ENCODE results near the gene MXD1.

Gene MXD1

GRCh38 chr2:69943000-69943842 is 28.3 kb downstream of the MXD1 start:
- no peak overlapping the region for H3K4me3 ChIP-seq (replicated peaks; ENCODE audit: low read depth, low read length)
- no peak for DNase-seq (ENCODE audit: extremely low read depth, insufficient read length)
- peaks cover 14% of the 10 kb centered on the region for H3K36me3 ChIP-seq (ENCODE audit: control insufficient read depth, insufficient read depth, low read length)
- no peaks in the 10 kb centered on the region for H3K27me3 ChIP-seq (replicated peaks; ENCODE audit: control insufficient read depth, insufficient read depth, low read length)
- TF ChIP-seq, protein P1, sequence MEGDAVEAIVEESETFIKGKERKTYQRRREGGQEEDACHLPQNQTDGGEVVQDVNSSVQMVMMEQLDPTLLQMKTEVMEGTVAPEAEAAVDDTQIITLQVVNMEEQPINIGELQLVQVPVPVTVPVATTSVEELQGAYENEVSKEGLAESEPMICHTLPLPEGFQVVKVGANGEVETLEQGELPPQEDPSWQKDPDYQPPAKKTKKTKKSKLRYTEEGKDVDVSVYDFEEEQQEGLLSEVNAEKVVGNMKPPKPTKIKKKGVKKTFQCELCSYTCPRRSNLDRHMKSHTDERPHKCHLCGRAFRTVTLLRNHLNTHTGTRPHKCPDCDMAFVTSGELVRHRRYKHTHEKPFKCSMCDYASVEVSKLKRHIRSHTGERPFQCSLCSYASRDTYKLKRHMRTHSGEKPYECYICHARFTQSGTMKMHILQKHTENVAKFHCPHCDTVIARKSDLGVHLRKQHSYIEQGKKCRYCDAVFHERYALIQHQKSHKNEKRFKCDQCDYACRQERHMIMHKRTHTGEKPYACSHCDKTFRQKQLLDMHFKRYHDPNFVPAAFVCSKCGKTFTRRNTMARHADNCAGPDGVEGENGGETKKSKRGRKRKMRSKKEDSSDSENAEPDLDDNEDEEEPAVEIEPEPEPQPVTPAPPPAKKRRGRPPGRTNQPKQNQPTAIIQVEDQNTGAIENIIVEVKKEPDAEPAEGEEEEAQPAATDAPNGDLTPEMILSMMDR (IDR thresholded peaks at IDR 0.05; ENCODE audit: insufficient read depth, low read length, poor library complexity, severe bottlenecking), result no peak

DNA sequence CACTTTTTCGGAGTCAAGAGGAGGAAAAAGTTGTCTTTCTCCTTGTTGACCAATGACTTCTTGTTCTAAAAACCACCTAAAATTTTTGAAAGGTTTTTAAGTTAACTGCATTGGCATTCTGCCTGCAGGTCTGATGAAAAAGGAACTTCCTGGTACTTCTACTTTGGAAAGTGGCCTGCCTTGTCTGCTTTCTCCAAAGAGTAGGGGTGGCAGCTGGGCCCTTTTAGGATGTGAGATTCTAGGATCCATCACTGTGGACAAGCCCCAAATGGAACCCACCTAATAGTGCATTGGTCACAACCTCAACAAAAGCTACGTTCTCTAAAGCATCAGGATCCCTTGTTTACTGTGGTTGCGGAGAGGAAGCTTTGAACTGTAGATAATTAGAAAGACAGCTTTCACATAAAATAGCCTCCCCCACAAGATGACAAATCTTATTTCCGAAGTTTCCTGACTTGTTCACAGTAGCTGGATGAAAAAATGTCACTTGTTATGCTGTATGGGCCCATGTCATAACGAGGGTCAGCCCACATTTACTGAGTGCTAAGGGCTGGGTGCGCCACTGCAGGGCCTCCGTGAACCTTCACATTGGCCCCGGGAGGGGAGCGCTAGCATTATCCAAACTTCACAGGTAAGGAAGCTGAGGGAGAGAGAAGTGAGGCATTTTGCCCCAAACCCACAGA is 29.1 kb downstream of the MXD1 start:
- H3K27me3 ChIP-seq (replicated peaks; ENCODE audit: control insufficient read depth, insufficient read depth, low read length), result no peaks in the 10 kb centered on the region
- H3K4me3 ChIP-seq (replicated peaks; ENCODE audit: low read depth, low read length), result no peak overlapping the region
- TF ChIP-seq, protein P1 (IDR thresholded peaks at IDR 0.05; ENCODE audit: insufficient read depth, low read length, poor library complexity, severe bottlenecking), result no peak
- DNase-seq (ENCODE audit: extremely low read depth, insufficient read length), result no peak
- H3K36me3 ChIP-seq (ENCODE audit: control insufficient read depth, insufficient read depth, low read length), result peaks cover 10% of the 10 kb centered on the region

- Histone ChIP-seq H3K4me3 (replicated peaks; ENCODE audit: low read depth, low read length) (no peak overlapping the region), H3K27me3 (replicated peaks; ENCODE audit: control insufficient read depth, insufficient read depth, low read length) (no peaks in the 10 kb centered on the region), H3K36me3 (ENCODE audit: control insufficient read depth, insufficient read depth, low read length) (peaks cover 10% of the 10 kb centered on the region)
- DNase-seq (ENCODE audit: extremely low read depth, insufficient read length), result no peak
- TF ChIP-seq, protein P1 (IDR thresholded peaks at IDR 0.05; ENCODE audit: insufficient read depth, low read length, poor library complexity, severe bottlenecking), result no peak
Measured at GRCh38 chr2:69944756-69945155, 29.8 kb downstream of the MXD1 start.

GRCh38 chr2:69945441-69945840 is 30.5 kb downstream of the MXD1 start:
- DNase-seq (ENCODE audit: extremely low read depth, insufficient read length), result no peak
- TF ChIP-seq, protein P1 (IDR thresholded peaks at IDR 0.05; ENCODE audit: insufficient read depth, low read length, poor library complexity, severe bottlenecking), result no peak
- H3K27me3 ChIP-seq (replicated peaks; ENCODE audit: control insufficient read depth, insufficient read depth, low read length), result no peaks in the 10 kb centered on the region

DNA sequence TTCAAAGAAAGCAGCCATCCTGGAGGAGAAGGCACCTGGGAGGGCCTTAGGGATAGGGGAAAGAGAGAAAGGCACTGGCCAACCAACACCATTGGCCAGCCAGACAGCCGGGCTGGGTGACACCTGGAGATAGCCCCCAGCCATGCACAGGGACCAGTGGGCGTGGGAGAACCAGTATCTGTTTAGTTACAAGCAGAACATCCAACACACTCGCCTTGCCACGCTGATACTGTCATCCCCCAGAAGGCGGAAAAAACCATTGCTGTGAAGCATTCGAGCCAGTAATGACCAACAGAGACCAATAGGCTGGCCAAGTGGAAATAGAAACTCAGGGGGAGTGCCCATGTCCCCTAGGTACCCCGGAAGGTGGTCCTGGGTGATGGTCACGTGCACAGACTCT is 31.0 kb downstream of the MXD1 start:
- TF ChIP-seq, protein P1 (IDR thresholded peaks at IDR 0.05; ENCODE audit: insufficient read depth, low read length, poor library complexity, severe bottlenecking), result no peak
- DNase-seq (ENCODE audit: extremely low read depth, insufficient read length), result no peak
- H3K36me3 ChIP-seq (ENCODE audit: control insufficient read depth, insufficient read depth, low read length), result peaks cover 6% of the 10 kb centered on the region
- H3K27me3 ChIP-seq (replicated peaks; ENCODE audit: control insufficient read depth, insufficient read depth, low read length), result no peaks in the 10 kb centered on the region
- no peak overlapping the region for H3K4me3 ChIP-seq (replicated peaks; ENCODE audit: low read depth, low read length)

More at GRCh38 chr2:69945441-69945840, 30.5 kb downstream of the MXD1 start:
- Histone ChIP-seq H3K4me3 (replicated peaks; ENCODE audit: low read depth, low read length) (no peak overlapping the region), H3K36me3 (ENCODE audit: control insufficient read depth, insufficient read depth, low read length) (peaks cover 7% of the 10 kb centered on the region)
